ENCODE data around the gene MDK. TPM values are rescaled to one million over a fixed set of nuclear protein-coding genes. Genes with fewer than 3 reads are reported as not detected.

The MDK gene
- total and polyA plus RNA-seq, 2 of the 13 experiments (the other 11 are each of a cell fraction or from before 2014, with no cell fraction given), result 312 to 407 TPM

DNA sequence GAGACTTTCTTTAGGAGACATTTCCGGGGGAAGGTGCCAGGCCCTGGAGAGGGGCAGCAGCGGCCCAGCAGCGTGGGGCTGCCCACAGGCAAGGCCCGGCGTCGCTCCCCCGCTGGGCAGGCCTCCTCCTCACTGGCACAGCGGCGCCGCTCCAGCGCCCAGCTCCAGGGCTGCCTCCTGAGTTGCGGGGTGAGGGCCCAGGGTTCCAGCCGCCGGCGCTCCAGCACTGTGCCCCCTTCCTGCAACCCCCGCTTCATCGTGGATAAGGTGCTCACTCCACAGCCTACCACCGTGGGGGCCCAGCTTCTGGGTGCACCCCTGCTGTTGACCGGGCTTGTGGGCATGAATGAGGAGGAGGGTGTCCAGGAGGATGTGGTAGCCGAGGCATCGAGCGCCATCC lies 15.2 kb upstream of the MDK start:
- Histone ChIP-seq H3K27me3 (ENCODE audit: control insufficient read depth in 1 of 2, insufficient read depth in 2 of 2, low read length in 2 of 2) (no peaks in the 10 kb centered on the region), H2AFZ (ENCODE audit: low read length) (no peak overlapping the region), H4K20me1 (ENCODE audit: insufficient read depth, low read length) (no peaks in the 10 kb centered on the region), H3K27ac (ENCODE audit: extremely low read length, insufficient read depth, low read length) (no peak overlapping the region), H3K4me3 (replicated peaks in 1 of 3; ENCODE audit: insufficient read depth in 1 of 3, low read depth in 2 of 3, low read length in 3 of 3) (no peak overlapping the region), H3K36me3 (replicated peaks in 1 of 2; ENCODE audit: control insufficient read depth in 1 of 2, insufficient read depth in 2 of 2, low read length in 2 of 2) (peaks cover 1 to 10% of the 10 kb centered on the region in 2 experiments; a peak in 2 of 5 replicates), H3K4me1 (ENCODE audit: insufficient read depth, low read length) (peaks cover 20% of the 10 kb centered on the region), H3K9ac (ENCODE audit: insufficient read depth, low read depth, low read length) (no peak overlapping the region), H3K4me2 (ENCODE audit: low read depth, low read length) (no peak overlapping the region), H3K79me2 (ENCODE audit: insufficient read depth, low read length) (no peaks in the 10 kb centered on the region), H3K9me3 (ENCODE audit: low read length) (no peaks in the 10 kb centered on the region)
- FAIRE-seq (no peak), ATAC-seq (no peak), DNase-seq (ENCODE audit: low spot score) (no peak)
- in situ Hi-C loops (cut with HindIII; ENCODE audit: extremely low pct_ligation_motif_present, low pct_unique_long_range_greater_than_20kb), result no loop called here
- intact Hi-C loops (cut with micrococcal nuclease; ENCODE audit: unreplicated experiment), result no loop called here
- no TSS peak for BruUV-seq (replicated peaks)
- no peak for TF ChIP-seq HES4 (CRISPR knock-in tag; IDR thresholded peaks at IDR 0.05; ENCODE audit: borderline replicate concordance)
- peak; percentile 48 for TF ChIP-seq AGO2 (optimal IDR thresholded peaks at IDR 0.05; ENCODE audit: low read depth, low read length)
- WGBS (ENCODE audit: low lambda C conversion rate), result 70% methylated on average over 2 of the region's 22 CpGs
- ChIA-PET CTCF (ENCODE audit: low intra/inter-chr PET ratio, low total read pairs) (no interaction called here), POLR2A (no interaction called here)

DNA sequence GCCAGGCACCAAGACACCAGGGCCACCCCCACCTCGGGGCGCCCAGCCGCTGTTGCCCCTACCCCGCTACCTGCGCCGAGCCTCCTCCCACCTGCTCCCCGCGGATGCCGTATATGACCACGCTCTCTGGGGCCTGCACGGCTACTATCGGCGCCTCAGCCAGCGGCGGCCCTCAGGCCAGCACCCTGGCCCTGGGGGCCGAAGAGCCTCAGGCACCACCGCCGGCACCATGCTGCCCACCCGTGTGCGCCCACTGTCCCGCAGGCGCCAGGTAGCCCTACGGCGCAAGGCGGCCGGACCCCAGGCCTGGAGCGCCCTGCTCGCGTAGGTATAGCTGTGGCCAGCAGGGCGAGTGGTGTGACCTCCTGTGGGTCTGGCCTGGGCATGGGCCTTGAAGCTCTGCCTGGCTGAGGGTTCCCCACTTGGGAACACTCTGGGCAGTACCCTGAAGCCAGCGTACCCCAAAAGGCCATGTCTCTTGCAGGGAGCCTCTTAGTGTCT lies 14.8 kb upstream of the MDK start:
- TF ChIP-seq AGO2 (optimal IDR thresholded peaks at IDR 0.05; ENCODE audit: low read depth, low read length) (peak; percentile 67), RNF2 (conservative IDR thresholded peaks at IDR 0.05; ENCODE audit: low read depth) (no peak)
- 99% methylated on average over 13 of the region's 31 CpGs for WGBS (ENCODE audit: low lambda C conversion rate)
- H2AFZ ChIP-seq (ENCODE audit: low read length), result no peak overlapping the region
- peak; percentile 9; the same call in 1 of the 3 replicates for ATAC-seq
- no peak for FAIRE-seq
- no peak for DNase-seq (ENCODE audit: low spot score)
- H3K27me3 ChIP-seq (ENCODE audit: control insufficient read depth in 1 of 2, insufficient read depth in 2 of 2, low read length in 2 of 2), result no peaks in the 10 kb centered on the region
- no peak overlapping the region for H3K4me2 ChIP-seq (ENCODE audit: low read depth, low read length)
- no peak overlapping the region for H3K27ac ChIP-seq (ENCODE audit: extremely low read length, insufficient read depth, low read length)
- BruUV-seq (replicated peaks), result no TSS peak
- H4K20me1 ChIP-seq (ENCODE audit: insufficient read depth, low read length), result no peaks in the 10 kb centered on the region
- in situ Hi-C loops (cut with HindIII; ENCODE audit: extremely low pct_ligation_motif_present, low pct_unique_long_range_greater_than_20kb) (no loop called here), intact Hi-C loops (cut with micrococcal nuclease; ENCODE audit: unreplicated experiment) (no loop called here)
- H3K9ac ChIP-seq (ENCODE audit: insufficient read depth, low read depth, low read length), result no peak overlapping the region
- H3K79me2 ChIP-seq (ENCODE audit: insufficient read depth, low read length), result no peaks in the 10 kb centered on the region
- peaks cover 1 to 10% of the 10 kb centered on the region in 2 experiments; a peak in 2 of 5 replicates for H3K36me3 ChIP-seq (replicated peaks in 1 of 2; ENCODE audit: control insufficient read depth in 1 of 2, insufficient read depth in 2 of 2, low read length in 2 of 2)
- no peaks in the 10 kb centered on the region for H3K9me3 ChIP-seq (ENCODE audit: low read length)
- H3K4me1 ChIP-seq (ENCODE audit: insufficient read depth, low read length), result peaks cover 20% of the 10 kb centered on the region
- no peak overlapping the region for H3K4me3 ChIP-seq (replicated peaks in 1 of 3; ENCODE audit: insufficient read depth in 1 of 3, low read depth in 2 of 3, low read length in 3 of 3)
- ChIA-PET POLR2A (no interaction called here), CTCF (ENCODE audit: low intra/inter-chr PET ratio, low total read pairs) (no interaction called here)

Data from HepG2 (cell line).